Astrocyte of the hippocampus (primary cell): ENCODE results near the gene MIDN.

Experiments
- DNase-seq: peaks from one replicate; pipeline ENCODE4 v3.0.0; 2011; ENCODE audit warnings: low read depth, low spot score

The MIDN gene

GRCh38 chr19:1220976-1221903, 27.1 kb upstream of the MIDN start:
- DNase-seq: peak; percentile 74

GRCh38 chr19:1221904-1222255, 26.5 kb upstream of the MIDN start:
- no peak for DNase-seq

GRCh38 chr19:1222394-1222793, 26.0 kb upstream of the MIDN start:
- no peak for DNase-seq

- DNase-seq: peak; percentile 67
Measured at GRCh38 chr19:1223018-1223855, 25.1 kb upstream of the MIDN start.

- DNase-seq: no peak
Measured at GRCh38 chr19:1224047-1224825, 24.1 kb upstream of the MIDN start.

- no peak for DNase-seq
Measured at GRCh38 chr19:1224847-1225246, 23.5 kb upstream of the MIDN start.

GRCh38 chr19:1225440-1226226, 22.8 kb upstream of the MIDN start:
- DNase-seq: no peak

- DNase-seq: no peak
Measured at GRCh38 chr19:1226227-1226518, 22.2 kb upstream of the MIDN start.

GRCh38 chr19:1226522-1227303, 21.7 kb upstream of the MIDN start:
- DNase-seq: no peak

- no peak for DNase-seq
Measured at GRCh38 chr19:1227304-1228054, 20.9 kb upstream of the MIDN start.

GRCh38 chr19:1228161-1228957, 20.0 kb upstream of the MIDN start:
- no peak for DNase-seq

GRCh38 chr19:1229056-1229923, 19.1 kb upstream of the MIDN start:
- DNase-seq: no peak

- no peak for DNase-seq
Measured at GRCh38 chr19:1229924-1230782, 18.2 kb upstream of the MIDN start.

- DNase-seq: no peak
Measured at GRCh38 chr19:1230783-1231489, 17.4 kb upstream of the MIDN start.

GRCh38 chr19:1231729-1232637, 16.4 kb upstream of the MIDN start:
- no peak for DNase-seq
